Activated CD4-positive, alpha-beta T cell treated with anti-CD3 and anti-CD28 coated beads for 36 hours (primary cell): ENCODE data around the gene SH3BP4. TPM values are rescaled to one million over a fixed set of nuclear protein-coding genes. Genes with fewer than 3 reads are reported as not detected.
A peak's percentile ranks its signal among the peaks of the same experiment; 100 is the strongest.

Experiments used
- ATAC-seq: fragments of 200-7000 bp; cut with Tn5 transposase; one replicate; pipeline ENCODE4 v1.10.0; 2021; ENCODE audit warnings: mild to moderate bottlenecking, moderate library complexity
- CTCF ChIA-PET: fragments of 350-600 bp; sonication (Branson Sonifier 250); formaldehyde crosslinking; loops from one replicate; lab custom pipeline; 2021; ENCODE audit warnings: antibody characterized with exemption; lab: Charles Lee
- POLR2A ChIA-PET: fragments of 350-600 bp; sonication (Branson Sonifier 250); formaldehyde crosslinking; loops from one replicate; lab custom pipeline; 2021; ENCODE audit warnings: antibody characterized with exemption, inconsistent platforms; lab: Charles Lee
- DNase-seq: peaks from one replicate; pipeline ENCODE4 v3.0.0-alpha.2; 2020
- H3K27ac Mint-ChIP-seq: one replicate; pipeline ENCODE4 v1.8.0; 2021; ENCODE audit warnings: mixed read lengths
- H3K27me3 Mint-ChIP-seq: one replicate; pipeline ENCODE4 v1.8.0; 2021; ENCODE audit warnings: mixed read lengths
- H3K36me3 Mint-ChIP-seq: one replicate; pipeline ENCODE4 v1.8.0; 2021; ENCODE audit warnings: low read depth, mixed read lengths
- H3K4me1 Mint-ChIP-seq: one replicate; pipeline ENCODE4 v1.8.0; 2021; ENCODE audit warnings: mixed read lengths
- H3K4me3 Mint-ChIP-seq: one replicate; pipeline ENCODE4 v1.8.0; 2021; ENCODE audit warnings: mild to moderate bottlenecking, moderate library complexity, mixed read lengths
- H3K9me3 Mint-ChIP-seq: one replicate; pipeline ENCODE4 v1.8.0; 2021; ENCODE audit warnings: low read depth, mixed read lengths
- intact Hi-C, 2 experiments: fragments of 100-400 bp; cut with DNase I in 1 of 2; cut with micrococcal nuclease in 1 of 2; formaldehyde crosslinking; loops; one replicate each; pipeline versions ENCODE4 v1.14.2 to v1.15.1; 2022 to 2024; cut with DNase I, micrococcal nuclease
- total RNA-seq, 2 experiments: library from RNA; stranded (reverse); gene quantifications; one replicate each; pipeline ENCODE4 v1.2.3, GENCODE V29; 2021

SH3BP4 gene
- total RNA-seq, 2 experiments from 2014 or later = 0.21 to 0.32 TPM

- no peaks in the 10 kb centered on the region for H3K36me3 Mint-ChIP-seq
- H3K27ac Mint-ChIP-seq = no peak overlapping the region
- ChIA-PET POLR2A (no interaction called here), CTCF (no interaction called here)
- intact Hi-C loops = no loop called here
- H3K9me3 Mint-ChIP-seq = peaks cover 2% of the 10 kb centered on the region
- peaks cover 16% of the 10 kb centered on the region for H3K27me3 Mint-ChIP-seq
- no peak overlapping the region for H3K4me3 Mint-ChIP-seq
- DNase-seq = no peak
- no peak for ATAC-seq
- H3K4me1 Mint-ChIP-seq = no peaks in the 10 kb centered on the region
These were observed 31.0 kb upstream of the SH3BP4 start for GRCh38 chr2:234920836-234921235.

- ChIA-PET CTCF (no interaction called here), POLR2A (no interaction called here)
- no peak overlapping the region for H3K4me3 Mint-ChIP-seq
- peaks cover 9% of the 10 kb centered on the region for H3K27me3 Mint-ChIP-seq
- ATAC-seq = no peak
- intact Hi-C loops = no loop called here
- H3K4me1 Mint-ChIP-seq = no peaks in the 10 kb centered on the region
- DNase-seq = no peak
- H3K9me3 Mint-ChIP-seq = peaks cover 2% of the 10 kb centered on the region
- no peak overlapping the region for H3K27ac Mint-ChIP-seq
- H3K36me3 Mint-ChIP-seq = no peaks in the 10 kb centered on the region
These were observed 22.8 kb upstream of the SH3BP4 start for GRCh38 chr2:234929002-234929401.

GRCh38 chr2:234930397-234930796 lies 21.4 kb upstream of the SH3BP4 start:
- ChIA-PET POLR2A (no interaction called here), CTCF (no interaction called here)
- Mint-ChIP-seq H3K27ac (no peak overlapping the region), H3K4me3 (no peak overlapping the region), H3K27me3 (peaks cover 7% of the 10 kb centered on the region), H3K4me1 (no peaks in the 10 kb centered on the region), H3K36me3 (no peaks in the 10 kb centered on the region), H3K9me3 (peaks cover under 1% of the 10 kb centered on the region)
- DNase-seq = peak; percentile 32
- peak; percentile 64 for ATAC-seq
- intact Hi-C loops = no loop called here

- intact Hi-C loops = no loop called here
- no peaks in the 10 kb centered on the region for H3K9me3 Mint-ChIP-seq
- ATAC-seq (no peak), DNase-seq (no peak)
- no peaks in the 10 kb centered on the region for H3K36me3 Mint-ChIP-seq
- no peak overlapping the region for H3K4me3 Mint-ChIP-seq
- H3K27me3 Mint-ChIP-seq = peaks cover 7% of the 10 kb centered on the region
- H3K27ac Mint-ChIP-seq = no peak overlapping the region
- no peaks in the 10 kb centered on the region for H3K4me1 Mint-ChIP-seq
- CTCF ChIA-PET = no interaction called here
- POLR2A ChIA-PET = no interaction called here
These were observed 20.4 kb upstream of the SH3BP4 start for GRCh38 chr2:234931371-234931770.

GRCh38 chr2:234932591-234933168 lies 19.1 kb upstream of the SH3BP4 start:
- ChIA-PET POLR2A (no interaction called here), CTCF (no interaction called here)
- no peaks in the 10 kb centered on the region for H3K9me3 Mint-ChIP-seq
- ATAC-seq (no peak), DNase-seq (no peak)
- no peaks in the 10 kb centered on the region for H3K4me1 Mint-ChIP-seq
- H3K27ac Mint-ChIP-seq = no peak overlapping the region
- intact Hi-C loops = no loop called here
- H3K36me3 Mint-ChIP-seq = no peaks in the 10 kb centered on the region
- no peak overlapping the region for H3K4me3 Mint-ChIP-seq
- H3K27me3 Mint-ChIP-seq = peaks cover 14% of the 10 kb centered on the region

GRCh38 chr2:234935311-234935710 lies 16.5 kb upstream of the SH3BP4 start:
- POLR2A ChIA-PET = no interaction called here
- CTCF ChIA-PET = interaction anchor here (1.4 kb wide), 1 partner anchor 9 kb away, joined by 3 read pairs; no protein-coding TSS in a partner anchor
- ATAC-seq (no peak), DNase-seq (no peak)
- no peaks in the 10 kb centered on the region for H3K4me1 Mint-ChIP-seq
- H3K27me3 Mint-ChIP-seq = peaks cover 21% of the 10 kb centered on the region
- no peak overlapping the region for H3K4me3 Mint-ChIP-seq
- no peaks in the 10 kb centered on the region for H3K36me3 Mint-ChIP-seq
- intact Hi-C loops = no loop called here
- H3K9me3 Mint-ChIP-seq = no peaks in the 10 kb centered on the region
- H3K27ac Mint-ChIP-seq = no peak overlapping the region

GRCh38 chr2:234939576-234939975 lies 12.2 kb upstream of the SH3BP4 start:
- Mint-ChIP-seq H3K9me3 (peaks cover 6% of the 10 kb centered on the region), H3K27me3 (peaks cover 28% of the 10 kb centered on the region), H3K4me1 (no peaks in the 10 kb centered on the region), H3K36me3 (no peaks in the 10 kb centered on the region), H3K27ac (no peak overlapping the region), H3K4me3 (no peak overlapping the region)
- no peak for DNase-seq
- ChIA-PET POLR2A (no interaction called here), CTCF (interaction anchor here (0.5 kb wide), 1 partner anchor 58 kb away, joined by 3 read pairs; no protein-coding TSS in a partner anchor)
- intact Hi-C loops = no loop called here
- no peak for ATAC-seq

- no peak for DNase-seq
- no peak overlapping the region for H3K4me3 Mint-ChIP-seq
- no peaks in the 10 kb centered on the region for H3K36me3 Mint-ChIP-seq
- POLR2A ChIA-PET = no interaction called here
- no peak overlapping the region for H3K27ac Mint-ChIP-seq
- peaks cover 6% of the 10 kb centered on the region for H3K9me3 Mint-ChIP-seq
- H3K27me3 Mint-ChIP-seq = peaks cover 29% of the 10 kb centered on the region
- H3K4me1 Mint-ChIP-seq = no peaks in the 10 kb centered on the region
- ATAC-seq = no peak
- CTCF ChIA-PET = interaction anchor here (0.5 kb wide), 1 partner anchor 59 kb away, joined by 3 read pairs; no protein-coding TSS in a partner anchor
- intact Hi-C loops = no loop called here
These were observed 11.8 kb upstream of the SH3BP4 start for GRCh38 chr2:234939996-234940395.

- POLR2A ChIA-PET = no interaction called here
- Mint-ChIP-seq H3K36me3 (no peaks in the 10 kb centered on the region), H3K27ac (no peak overlapping the region)
These were observed 11.3 kb upstream of the SH3BP4 start for GRCh38 chr2:234940527-234940926.

GRCh38 chr2:234945339-234945873 lies 6.4 kb upstream of the SH3BP4 start:
- intact Hi-C loops = no loop called here
- peaks cover 6% of the 10 kb centered on the region for H3K9me3 Mint-ChIP-seq
- H3K4me3 Mint-ChIP-seq = no peak overlapping the region
- no peaks in the 10 kb centered on the region for H3K36me3 Mint-ChIP-seq
- CTCF ChIA-PET = no interaction called here
- DNase-seq (no peak), ATAC-seq (no peak)
- no peak overlapping the region for H3K27ac Mint-ChIP-seq
- peaks cover 39% of the 10 kb centered on the region for H3K27me3 Mint-ChIP-seq
- no peaks in the 10 kb centered on the region for H3K4me1 Mint-ChIP-seq
- POLR2A ChIA-PET = no interaction called here

More at GRCh38 chr2:234940527-234940926, 11.3 kb upstream of the SH3BP4 start:
- intact Hi-C loops = no loop called here
- ATAC-seq = no peak
- peaks cover 6% of the 10 kb centered on the region for H3K9me3 Mint-ChIP-seq
- CTCF ChIA-PET = no interaction called here
- no peak overlapping the region for H3K4me3 Mint-ChIP-seq
- no peaks in the 10 kb centered on the region for H3K4me1 Mint-ChIP-seq
- no peak for DNase-seq
- peaks cover 30% of the 10 kb centered on the region for H3K27me3 Mint-ChIP-seq

GRCh38 chr2:234947556-234947955 lies 4.3 kb upstream of the SH3BP4 start:
- no peak for DNase-seq
- no peak overlapping the region for H3K27ac Mint-ChIP-seq
- H3K4me1 Mint-ChIP-seq = peaks cover 4% of the 10 kb centered on the region
- peaks cover 6% of the 10 kb centered on the region for H3K9me3 Mint-ChIP-seq
- ChIA-PET CTCF (no interaction called here), POLR2A (no interaction called here)
- ATAC-seq = no peak
- H3K27me3 Mint-ChIP-seq = peaks cover 43% of the 10 kb centered on the region
- no peaks in the 10 kb centered on the region for H3K36me3 Mint-ChIP-seq
- no peak overlapping the region for H3K4me3 Mint-ChIP-seq
- intact Hi-C loops = no loop called here

GRCh38 chr2:234949762-234950434 lies 1.9 kb upstream of the SH3BP4 start:
- no peak for DNase-seq
- H3K4me1 Mint-ChIP-seq = peaks cover 4% of the 10 kb centered on the region
- intact Hi-C loops = no loop called here
- CTCF ChIA-PET = no interaction called here
- H3K27me3 Mint-ChIP-seq = peaks cover 57% of the 10 kb centered on the region
- no peaks in the 10 kb centered on the region for H3K9me3 Mint-ChIP-seq
- no peaks in the 10 kb centered on the region for H3K36me3 Mint-ChIP-seq
- H3K4me3 Mint-ChIP-seq = no peak overlapping the region
- no peak overlapping the region for H3K27ac Mint-ChIP-seq
- ATAC-seq = no peak
- POLR2A ChIA-PET = no interaction called here
